Calu3 (cell line): ENCODE results near the gene RHOBTB1. TPM values are rescaled to one million over a fixed set of nuclear protein-coding genes. Genes with fewer than 3 reads are reported as not detected.

Experiments
- BruUV-seq: library from RNA; stranded (reverse); fragments of 400-500 nt; replicated peaks from 2 replicates; lab custom pipeline; 2021; lab: Mats Ljungman, UMichigan
- CTCF ChIA-PET: fragments of 300-600 bp; sonication (Branson Sonifier 250); formaldehyde crosslinking; loops from one replicate; lab custom pipeline; 2022; ENCODE audit warnings: antibody characterized with exemption; lab: Charles Lee
- DNase-seq: peaks from one replicate; pipeline ENCODE4 v3.0.0; 2022
- H3K27ac Mint-ChIP-seq: one replicate; pipeline ENCODE4 v1.8.0; 2022; ENCODE audit warnings: mixed read lengths; ENCODE audit not compliant: unreplicated experiment
- H3K27me3 Mint-ChIP-seq: one replicate; pipeline ENCODE4 v1.8.0; 2022; ENCODE audit warnings: mixed read lengths; ENCODE audit not compliant: unreplicated experiment
- H3K36me3 Mint-ChIP-seq: one replicate; pipeline ENCODE4 v1.8.0; 2022; ENCODE audit warnings: mild to moderate bottlenecking, moderate library complexity, mixed read lengths; ENCODE audit not compliant: insufficient read depth, unreplicated experiment
- H3K4me1 Mint-ChIP-seq: one replicate; pipeline ENCODE4 v1.8.0; 2022; ENCODE audit warnings: mild to moderate bottlenecking, low read depth, mixed read lengths; ENCODE audit not compliant: unreplicated experiment
- H3K4me3 Mint-ChIP-seq: one replicate; pipeline ENCODE4 v1.8.0; 2022; ENCODE audit warnings: mild to moderate bottlenecking, low read depth, moderate library complexity, mixed read lengths; ENCODE audit not compliant: unreplicated experiment
- H3K9me3 Mint-ChIP-seq: one replicate; pipeline ENCODE4 v1.8.0; 2022; ENCODE audit warnings: low read depth, mixed read lengths; ENCODE audit not compliant: unreplicated experiment
- intact Hi-C: fragments of 100-400 bp; cut with micrococcal nuclease; formaldehyde crosslinking; loops from one replicate; pipeline ENCODE4 v1.10.0; 2022; ENCODE audit not compliant: unreplicated experiment
- total RNA-seq: library from RNA; stranded (reverse); gene quantifications from 2 replicates; pipeline ENCODE4 v1.2.3, GENCODE V29; 2022
- TF ChIP-seq, protein P1 (sequence below): fragments of 200-600 bp; IDR thresholded peaks from one replicate; pipeline ENCODE4 v1.8.0; 2022; ENCODE audit warnings: antibody characterized with exemption; ENCODE audit not compliant: unreplicated experiment

RHOBTB1 gene
- total RNA-seq, 1 experiment from 2014 or later, result 9.8 TPM

DNA sequence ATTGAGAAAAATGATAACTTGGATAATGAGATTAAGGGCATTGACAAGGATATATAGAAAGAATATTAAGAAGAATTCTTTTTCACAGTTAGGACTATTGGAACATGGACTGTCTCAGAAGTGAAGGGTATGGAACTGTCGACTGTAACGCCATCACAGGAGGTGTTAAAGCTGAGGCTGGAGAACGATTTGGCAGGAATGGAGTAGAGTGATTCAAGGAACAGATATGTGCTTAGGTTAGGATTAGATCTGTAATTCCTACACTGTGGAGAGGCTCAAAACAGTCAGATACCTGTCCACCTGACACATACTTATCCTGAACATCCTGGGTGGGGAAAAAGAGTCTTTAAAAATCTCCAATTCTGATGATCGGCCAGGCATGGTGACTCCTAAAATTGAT lies 30.9 kb downstream of the RHOBTB1 start:
- DNase-seq, result no peak
- H3K27ac Mint-ChIP-seq, result no peak overlapping the region
- no peaks in the 10 kb centered on the region for H3K27me3 Mint-ChIP-seq
- CTCF ChIA-PET, result no interaction called here
- H3K36me3 Mint-ChIP-seq, result no peaks in the 10 kb centered on the region
- peaks cover 2% of the 10 kb centered on the region for H3K9me3 Mint-ChIP-seq
- BruUV-seq, result no TSS peak
- intact Hi-C loops, result no loop called here
- no peak overlapping the region for H3K4me3 Mint-ChIP-seq
- no peaks in the 10 kb centered on the region for H3K4me1 Mint-ChIP-seq
- TF ChIP-seq, protein P1, sequence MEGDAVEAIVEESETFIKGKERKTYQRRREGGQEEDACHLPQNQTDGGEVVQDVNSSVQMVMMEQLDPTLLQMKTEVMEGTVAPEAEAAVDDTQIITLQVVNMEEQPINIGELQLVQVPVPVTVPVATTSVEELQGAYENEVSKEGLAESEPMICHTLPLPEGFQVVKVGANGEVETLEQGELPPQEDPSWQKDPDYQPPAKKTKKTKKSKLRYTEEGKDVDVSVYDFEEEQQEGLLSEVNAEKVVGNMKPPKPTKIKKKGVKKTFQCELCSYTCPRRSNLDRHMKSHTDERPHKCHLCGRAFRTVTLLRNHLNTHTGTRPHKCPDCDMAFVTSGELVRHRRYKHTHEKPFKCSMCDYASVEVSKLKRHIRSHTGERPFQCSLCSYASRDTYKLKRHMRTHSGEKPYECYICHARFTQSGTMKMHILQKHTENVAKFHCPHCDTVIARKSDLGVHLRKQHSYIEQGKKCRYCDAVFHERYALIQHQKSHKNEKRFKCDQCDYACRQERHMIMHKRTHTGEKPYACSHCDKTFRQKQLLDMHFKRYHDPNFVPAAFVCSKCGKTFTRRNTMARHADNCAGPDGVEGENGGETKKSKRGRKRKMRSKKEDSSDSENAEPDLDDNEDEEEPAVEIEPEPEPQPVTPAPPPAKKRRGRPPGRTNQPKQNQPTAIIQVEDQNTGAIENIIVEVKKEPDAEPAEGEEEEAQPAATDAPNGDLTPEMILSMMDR, result no peak

DNA sequence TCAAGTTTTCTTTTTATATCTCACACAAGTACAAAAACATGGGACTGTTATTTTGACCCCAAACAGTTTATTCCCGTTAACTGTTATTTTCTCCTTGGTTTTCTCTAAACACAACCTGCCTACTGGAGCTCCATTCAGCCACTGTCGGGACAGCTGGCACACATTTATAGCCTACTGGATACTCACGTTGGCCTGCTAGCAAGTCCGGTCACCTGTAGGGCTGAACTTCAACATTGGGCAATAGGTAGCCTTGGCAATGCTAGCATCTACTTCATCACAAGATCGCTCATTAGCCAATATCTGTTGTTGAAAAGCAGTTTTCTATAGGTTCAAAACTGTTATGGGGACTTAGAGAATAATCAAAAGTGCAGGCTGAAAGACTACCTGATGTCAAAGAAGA lies 32.3 kb downstream of the RHOBTB1 start:
- Mint-ChIP-seq H3K27ac (no peak overlapping the region), H3K4me1 (no peaks in the 10 kb centered on the region), H3K36me3 (no peaks in the 10 kb centered on the region), H3K4me3 (no peak overlapping the region), H3K27me3 (no peaks in the 10 kb centered on the region), H3K9me3 (no peaks in the 10 kb centered on the region)
- TF ChIP-seq, protein P1, result no peak
- intact Hi-C loops, result no loop called here
- BruUV-seq, result no TSS peak
- DNase-seq, result no peak
- CTCF ChIA-PET, result interaction anchor here (0.6 kb wide), 1 partner anchor 839 kb away, joined by 4 read pairs; no protein-coding TSS in a partner anchor

DNA sequence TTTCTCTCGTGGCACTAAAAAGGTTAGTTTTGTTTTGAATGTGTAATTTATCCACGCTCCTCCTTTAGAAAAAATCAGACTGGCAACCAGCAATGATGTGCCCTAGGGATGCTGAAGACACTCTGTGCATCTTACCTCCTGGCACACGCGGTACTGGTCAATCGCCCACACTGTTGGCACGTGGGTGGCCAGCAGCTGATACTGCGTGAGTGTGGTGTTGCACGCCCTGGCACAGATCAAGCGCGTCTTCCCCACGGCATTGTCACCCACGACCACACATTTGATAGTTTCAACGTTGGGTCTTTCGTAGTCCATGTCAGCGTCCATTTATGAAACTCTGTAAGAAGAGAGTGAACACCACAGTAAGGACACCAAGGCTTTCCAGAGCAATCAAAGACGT lies 32.8 kb downstream of the RHOBTB1 start:
- Mint-ChIP-seq H3K4me3 (no peak overlapping the region), H3K36me3 (no peaks in the 10 kb centered on the region), H3K27me3 (no peaks in the 10 kb centered on the region), H3K27ac (no peak overlapping the region), H3K4me1 (no peaks in the 10 kb centered on the region), H3K9me3 (no peaks in the 10 kb centered on the region)
- TF ChIP-seq, protein P1, result no peak
- intact Hi-C loops, result no loop called here
- CTCF ChIA-PET, result interaction anchor here (0.6 kb wide), 1 partner anchor 840 kb away, joined by 4 read pairs; no protein-coding TSS in a partner anchor
- no peak for DNase-seq
- no TSS peak for BruUV-seq

DNA sequence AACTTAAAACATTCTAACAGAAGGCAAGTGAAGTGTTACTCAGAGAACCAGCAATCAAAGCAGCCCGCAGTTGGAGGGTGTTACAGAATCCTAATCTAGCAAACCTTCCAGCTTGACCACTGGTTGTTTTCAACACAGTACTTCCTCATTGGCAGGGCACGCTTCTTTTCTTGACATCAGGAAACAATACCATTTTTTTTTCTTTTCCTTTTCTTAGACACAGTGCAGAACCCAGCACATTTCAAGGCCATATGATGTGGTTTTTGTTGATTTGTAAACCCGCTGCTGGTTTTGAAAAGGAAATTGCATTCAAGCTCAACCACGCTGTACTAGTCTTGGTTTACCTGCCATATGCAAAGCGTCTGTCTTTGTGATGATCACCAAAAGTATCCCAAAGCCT lies 33.4 kb downstream of the RHOBTB1 start:
- Mint-ChIP-seq H3K27me3 (no peaks in the 10 kb centered on the region), H3K27ac (no peak overlapping the region), H3K36me3 (no peaks in the 10 kb centered on the region), H3K4me3 (no peak overlapping the region), H3K4me1 (no peaks in the 10 kb centered on the region), H3K9me3 (no peaks in the 10 kb centered on the region)
- no peak for DNase-seq
- TF ChIP-seq, protein P1, result no peak
- intact Hi-C loops, result no loop called here
- BruUV-seq, result no TSS peak
- CTCF ChIA-PET, result no interaction called here
